Body of pancreas (tissue), 4 donors: ENCODE results near the gene PRCP. TPM values are rescaled to one million over a fixed set of nuclear protein-coding genes. Genes with fewer than 3 reads are reported as not detected.

Experiments used
- ATAC-seq: fragments of 150-250 bp; one replicate; pipeline ENCODE4 v1.9.1; 2016
- DNase-seq, 4 donors: peaks; one replicate each; pipeline ENCODE4 v3.0.0-alpha.2; 2019
- H3K27ac ChIP-seq, 4 donors: fragments of 200-600 bp; sonication (generic); 1 replicate in 3 of 4; 2 replicates in 1 of 4; pipeline versions ENCODE4 v1.5.1 to v1.6.1; 2016 to 2019; ENCODE audit warnings: mild to moderate bottlenecking in 1 of 4, mixed read lengths in 1 of 4, moderate library complexity in 1 of 4
- H3K27me3 ChIP-seq, 2 donors: fragments of 200-600 bp; sonication (generic); one replicate each; pipeline ENCODE4 v1.6.0; 2016; ENCODE audit warnings: mild to moderate bottlenecking in 1 of 2
- H3K36me3 ChIP-seq, 2 donors: fragments of 200-600 bp; sonication (generic); replicated peaks in 1 of 2; 2 replicates each; pipeline ENCODE4 v1.5.1; 2016; ENCODE audit warnings: low read depth in 2 of 2; ENCODE audit not compliant: insufficient read depth in 1 of 2
- H3K4me1 ChIP-seq: fragments of 200-600 bp; sonication (generic); one replicate; pipeline ENCODE4 v1.6.0; 2016
- H3K4me3 ChIP-seq, 2 donors: fragments of 200-600 bp; sonication (generic); 1 replicate in 1 of 2; 2 replicates in 1 of 2; pipeline ENCODE4 v1.5.1; 2016 to 2019
- H3K9me3 ChIP-seq, 3 donors: fragments of 200-600 bp; sonication (generic); 1 replicate in 2 of 3; 2 replicates in 1 of 3; pipeline ENCODE4 v1.5.1; 2016
- POLR2A ChIP-seq, 3 donors: fragments of 450-650 bp; IDR thresholded peaks; one replicate each; pipeline ENCODE4 v1.6.1; 2016; ENCODE audit warnings: antibody characterized with exemption in 3 of 3, mild to moderate bottlenecking in 2 of 3
- WGBS, 2 donors: methylation state at CpG; one replicate each; pipeline ENCODE4 v1.1.5; 2017; 5-methylcytosine and 5-hydroxymethylcytosine counted together
- intact Hi-C: fragments of 100-400 bp; cut with DNase I; formaldehyde crosslinking; loops from one replicate; pipeline ENCODE4 v1.15.1; 2023
- total RNA-seq, 2 donors: library from RNA; depleted of rRNA; stranded (reverse); fragments of >200 nt; gene quantifications; one replicate each; pipeline ENCODE4 v1.1.0, GENCODE V29; 2016
- TF ChIP-seq, protein P1 (sequence below), 7 experiments: fragments of 450-650 bp in 4 of 7; fragments of 200-600 bp in 3 of 7; sonication (generic) in 3 of 7; IDR thresholded peaks; one replicate each; pipeline ENCODE4 v1.5.1; 2016 to 2019; ENCODE audit warnings: antibody characterized with exemption in 7 of 7

PRCP gene
- total RNA-seq, 2 donors from 2014 or later: 16.8 to 38.9 TPM

DNA sequence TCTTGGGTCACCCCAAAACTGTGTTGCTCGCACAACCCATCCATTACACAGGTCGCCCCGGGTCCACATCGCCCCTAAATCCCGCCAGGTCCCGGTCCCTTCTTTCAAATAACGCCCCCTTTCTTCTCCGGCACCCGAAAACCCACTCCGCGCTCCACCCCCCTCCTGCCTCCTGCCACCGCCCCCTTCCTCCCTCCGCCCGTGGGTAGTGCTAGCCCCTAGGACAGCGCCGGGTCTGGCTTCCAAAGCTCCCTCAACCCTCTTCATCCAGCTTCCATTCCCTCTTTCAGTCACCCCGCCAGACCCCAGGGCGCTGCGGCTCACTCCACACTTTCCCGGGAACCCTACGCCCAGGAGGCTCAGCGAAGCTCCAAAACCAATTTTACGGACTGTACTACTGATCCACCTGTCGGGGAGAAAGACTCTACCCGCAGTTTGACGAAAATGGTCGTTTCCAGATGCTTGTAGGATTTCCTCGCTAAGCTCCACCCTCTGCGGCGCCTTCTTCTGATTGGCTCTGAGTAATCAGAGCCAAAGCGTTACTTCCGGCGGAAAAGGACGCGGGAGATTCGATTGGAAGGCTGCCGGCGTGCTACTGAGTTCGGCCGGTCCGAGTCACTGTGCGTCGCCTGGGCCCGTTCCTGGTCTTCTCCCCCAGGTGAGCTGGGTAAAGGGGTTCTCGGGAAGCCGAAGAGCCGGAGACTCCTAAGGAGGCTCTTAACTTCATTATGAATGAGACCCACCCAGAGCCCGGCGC is 1.1 kb upstream of the PRCP start, which contains the start of gene DDIAS:
TSS of gene DDIAS (plus strand) at position 572 of the 757 bp plus-strand sequence. CDS start 13,003 bp downstream, outside the sequence.
- intact Hi-C loops: no loop called here

DNA sequence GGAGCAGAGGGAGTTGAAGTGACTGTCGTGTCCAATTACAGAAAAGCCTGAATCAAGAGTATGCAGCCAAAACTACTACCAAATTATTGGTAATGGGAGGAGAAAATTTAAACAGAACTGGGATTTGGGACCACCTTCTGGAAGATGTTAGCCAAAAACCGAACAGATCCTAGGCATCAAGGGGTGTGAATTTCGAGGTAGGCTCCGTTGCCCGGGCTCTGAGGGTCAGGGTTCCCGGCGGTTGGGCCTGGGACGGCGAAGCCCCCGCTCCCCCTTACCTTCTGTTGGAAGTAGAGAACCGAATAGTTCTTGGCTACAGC is 313 bp downstream of the PRCP start:
- intact Hi-C loops: no loop called here
- Histone ChIP-seq H3K4me3 (peak overlapping the region; percentile 33 to 55), H3K36me3 (no peaks in the 10 kb centered on the region), H3K27me3 (no peaks in the 10 kb centered on the region), H3K27ac (peak overlapping the region; percentile 89 to 93 (median 90)), H3K4me1 (peaks cover 19% of the 10 kb centered on the region), H3K9me3 (no peaks in the 10 kb centered on the region)
- DNase-seq (no peak), ATAC-seq (peak; percentile 1)
- 1 to 2% methylated on average over 11 of the region's 11 CpGs for WGBS, 2 donors
- no peak for TF ChIP-seq POLR2A (IDR thresholded peaks at IDR 0.05)
- TF ChIP-seq, protein P1, sequence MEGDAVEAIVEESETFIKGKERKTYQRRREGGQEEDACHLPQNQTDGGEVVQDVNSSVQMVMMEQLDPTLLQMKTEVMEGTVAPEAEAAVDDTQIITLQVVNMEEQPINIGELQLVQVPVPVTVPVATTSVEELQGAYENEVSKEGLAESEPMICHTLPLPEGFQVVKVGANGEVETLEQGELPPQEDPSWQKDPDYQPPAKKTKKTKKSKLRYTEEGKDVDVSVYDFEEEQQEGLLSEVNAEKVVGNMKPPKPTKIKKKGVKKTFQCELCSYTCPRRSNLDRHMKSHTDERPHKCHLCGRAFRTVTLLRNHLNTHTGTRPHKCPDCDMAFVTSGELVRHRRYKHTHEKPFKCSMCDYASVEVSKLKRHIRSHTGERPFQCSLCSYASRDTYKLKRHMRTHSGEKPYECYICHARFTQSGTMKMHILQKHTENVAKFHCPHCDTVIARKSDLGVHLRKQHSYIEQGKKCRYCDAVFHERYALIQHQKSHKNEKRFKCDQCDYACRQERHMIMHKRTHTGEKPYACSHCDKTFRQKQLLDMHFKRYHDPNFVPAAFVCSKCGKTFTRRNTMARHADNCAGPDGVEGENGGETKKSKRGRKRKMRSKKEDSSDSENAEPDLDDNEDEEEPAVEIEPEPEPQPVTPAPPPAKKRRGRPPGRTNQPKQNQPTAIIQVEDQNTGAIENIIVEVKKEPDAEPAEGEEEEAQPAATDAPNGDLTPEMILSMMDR (IDR thresholded peaks at IDR 0.05): no peak

More for the DNA sequence above, 1.1 kb upstream of the PRCP start, which contains the start of gene DDIAS:
- Histone ChIP-seq H3K4me1 (peaks cover 19% of the 10 kb centered on the region), H3K9me3 (no peaks in the 10 kb centered on the region), H3K27me3 (no peaks in the 10 kb centered on the region), H3K27ac (peak within 1 kb of the TSS; percentile 89 to 93 (median 90)), H3K36me3 (no peaks in the 10 kb centered on the region), H3K4me3 (peak within 1 kb of the TSS; percentile 65 to 82)
- TF ChIP-seq, protein P1 (IDR thresholded peaks at IDR 0.05): peak in 2 of 7 experiments; percentile 18 to 21
- peak; percentile 53 to 87 (median 82) for TF ChIP-seq POLR2A (IDR thresholded peaks at IDR 0.05)
- 0 to 1% methylated on average over 44 to 49 of the region's 49 CpGs for WGBS, 2 donors
- DNase-seq (peak; percentile 94 to 98 (median 96)), ATAC-seq (peak; percentile 92)

DNA sequence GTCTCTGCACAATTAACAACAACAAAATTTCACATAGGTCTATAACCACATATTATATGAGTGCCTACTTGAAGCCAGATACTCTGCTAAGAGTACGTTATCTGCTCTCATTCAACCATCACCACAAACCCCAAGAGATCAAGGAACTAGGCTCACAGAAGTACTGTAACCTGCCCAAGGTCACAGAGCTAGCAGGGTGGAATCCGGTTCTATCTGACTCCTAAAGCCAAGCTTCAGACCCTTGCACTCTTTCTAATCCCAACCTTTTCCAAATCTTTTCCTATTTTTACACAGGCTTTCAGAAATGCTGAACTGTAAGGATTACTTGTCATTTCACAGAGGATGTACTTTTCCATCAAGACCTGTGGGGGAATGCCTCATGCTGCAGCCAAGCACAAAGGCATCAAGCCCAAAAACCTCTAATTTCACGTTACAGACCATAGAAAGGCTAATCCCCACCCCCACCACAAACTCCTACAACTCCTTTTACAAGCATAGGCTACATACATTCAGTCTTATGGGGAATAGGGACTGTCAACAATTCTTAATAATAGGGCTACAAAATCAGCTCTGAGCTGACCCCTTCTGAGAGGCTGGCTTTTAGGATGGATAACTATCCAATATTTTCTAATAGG is 927 bp downstream of the PRCP start:
- no peak for TF ChIP-seq POLR2A (IDR thresholded peaks at IDR 0.05)
- TF ChIP-seq, protein P1 (IDR thresholded peaks at IDR 0.05): no peak
- Histone ChIP-seq H3K4me1 (peaks cover 19% of the 10 kb centered on the region), H3K27me3 (no peaks in the 10 kb centered on the region), H3K4me3 (peak overlapping the region in 1 of 2 donors; percentile 55), H3K9me3 (no peaks in the 10 kb centered on the region), H3K27ac (peak overlapping the region in 1 of 4 donors; percentile 93), H3K36me3 (no peaks in the 10 kb centered on the region)
- DNase-seq (no peak), ATAC-seq (no peak)
- intact Hi-C loops: no loop called here
- 10 to 15% methylated on average over 3 of the region's 3 CpGs for WGBS, 2 donors

DNA sequence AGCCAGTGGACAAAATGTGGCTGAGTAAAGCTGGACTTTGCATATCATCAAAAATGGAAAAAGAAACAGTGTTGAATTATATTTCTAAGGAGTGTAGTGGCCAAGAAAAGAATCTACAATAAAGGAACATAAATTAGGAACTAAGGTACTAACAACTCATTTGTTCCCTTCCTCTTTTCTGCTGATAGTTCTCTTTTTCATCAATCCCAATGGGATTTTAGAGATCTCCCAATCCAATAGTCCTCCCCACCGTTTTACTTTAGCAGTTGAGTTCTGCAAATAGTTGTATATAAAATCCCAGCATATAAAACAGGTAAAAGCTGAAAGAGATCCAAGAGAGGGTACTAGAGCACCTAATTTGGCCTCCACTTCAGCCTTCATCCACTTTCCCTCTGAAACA is 2.0 kb downstream of the PRCP start:
- Histone ChIP-seq H3K9me3 (no peaks in the 10 kb centered on the region), H3K27me3 (no peaks in the 10 kb centered on the region), H3K36me3 (no peaks in the 10 kb centered on the region), H3K4me3 (no peak overlapping the region), H3K27ac (peak overlapping the region in 1 of 4 donors; percentile 16), H3K4me1 (peaks cover 19% of the 10 kb centered on the region)
- DNase-seq: no peak
- ATAC-seq: no peak
- intact Hi-C loops: no loop called here
- 48 to 59% methylated on average over 1 of the region's 1 CpG for WGBS, 2 donors
- TF ChIP-seq, protein P1 (IDR thresholded peaks at IDR 0.05): no peak
- TF ChIP-seq POLR2A (IDR thresholded peaks at IDR 0.05): no peak
